Gastroesophageal sphincter (tissue), 4 donors: ENCODE measurements around the gene RNU7-1. TPM values are rescaled to one million over a fixed set of nuclear protein-coding genes. Genes with fewer than 3 reads are reported as not detected.

Source experiments
- ATAC-seq: fragments of 150-250 bp; one replicate; pipeline ENCODE4 v1.9.1; 2016; ENCODE audit warnings: mild to moderate bottlenecking, moderate library complexity
- H3K27ac ChIP-seq, 4 donors: fragments of 200-600 bp; sonication (generic) in 3 of 4; 1 replicate in 3 of 4; 2 replicates in 1 of 4; pipeline ENCODE4 v1.5.1; 2016 to 2019
- H3K27me3 ChIP-seq: fragments of 200-600 bp; sonication (generic); one replicate; pipeline ENCODE4 v1.5.1; 2019
- H3K36me3 ChIP-seq, 2 donors: fragments of 200-600 bp; sonication (generic); one replicate each; pipeline ENCODE4 v1.5.1; 2019; ENCODE audit warnings: control low read depth in 1 of 2
- H3K4me1 ChIP-seq, 3 donors: fragments of 200-600 bp; sonication (generic); 1 replicate in 2 of 3; 2 replicates in 1 of 3; pipeline ENCODE4 v1.5.1; 2016 to 2019; ENCODE audit warnings: control low read depth in 2 of 3
- H3K4me3 ChIP-seq, 2 donors: fragments of 200-600 bp; sonication (generic); one replicate each; pipeline ENCODE4 v1.5.1; 2019; ENCODE audit warnings: mild to moderate bottlenecking in 1 of 2, moderate library complexity in 1 of 2
- H3K9me3 ChIP-seq, 3 donors: fragments of 200-600 bp; sonication (generic); one replicate each; pipeline ENCODE4 v1.5.1; 2017 to 2019; ENCODE audit warnings: control low read depth in 2 of 3
- EP300 ChIP-seq: sonication (generic); formaldehyde crosslinking; IDR thresholded peaks from one replicate; pipeline ENCODE4 v1.6.1; 2017; ENCODE audit warnings: antibody characterized with exemption, mild to moderate bottlenecking
- POLR2A ChIP-seq, 2 donors: fragments of 450-650 bp; IDR thresholded peaks; one replicate each; pipeline ENCODE4 v1.6.1; 2017; ENCODE audit warnings: antibody characterized with exemption in 2 of 2, mild to moderate bottlenecking in 2 of 2, moderate library complexity in 1 of 2
- POLR2AphosphoS5 ChIP-seq: sonication (generic); formaldehyde crosslinking; IDR thresholded peaks from one replicate; pipeline ENCODE4 v1.6.1; 2017; ENCODE audit warnings: antibody characterized with exemption
- WGBS, 2 donors: methylation state at CpG; one replicate each; pipeline ENCODE4 v1.1.5; 2018; ENCODE audit warnings: low coverage in 1 of 2; 5-methylcytosine and 5-hydroxymethylcytosine counted together
- small RNA-seq, 4 donors: library from RNA; depleted of rRNA; stranded (forward); fragments of <200 nt; gene quantifications; one replicate each; pipeline ENCODE3, GENCODE V24; 2016
- total RNA-seq, 4 donors: library from RNA; depleted of rRNA; stranded (reverse); fragments of >200 nt; gene quantifications; one replicate each; pipeline ENCODE4 v1.1.0, GENCODE V29; 2016
- TF ChIP-seq, protein P1 (sequence below), 4 experiments: fragments of 200-600 bp in 2 of 4; fragments of 450-650 bp in 2 of 4; sonication (generic) in 1 of 4; IDR thresholded peaks; one replicate each; pipeline ENCODE4 v1.5.1; 2017 to 2019; ENCODE audit warnings: antibody characterized with exemption in 4 of 4, mild to moderate bottlenecking in 2 of 4, moderate library complexity in 2 of 4

RNU7-1 gene
- total RNA-seq, 4 donors from 2014 or later: not detected

DNA sequence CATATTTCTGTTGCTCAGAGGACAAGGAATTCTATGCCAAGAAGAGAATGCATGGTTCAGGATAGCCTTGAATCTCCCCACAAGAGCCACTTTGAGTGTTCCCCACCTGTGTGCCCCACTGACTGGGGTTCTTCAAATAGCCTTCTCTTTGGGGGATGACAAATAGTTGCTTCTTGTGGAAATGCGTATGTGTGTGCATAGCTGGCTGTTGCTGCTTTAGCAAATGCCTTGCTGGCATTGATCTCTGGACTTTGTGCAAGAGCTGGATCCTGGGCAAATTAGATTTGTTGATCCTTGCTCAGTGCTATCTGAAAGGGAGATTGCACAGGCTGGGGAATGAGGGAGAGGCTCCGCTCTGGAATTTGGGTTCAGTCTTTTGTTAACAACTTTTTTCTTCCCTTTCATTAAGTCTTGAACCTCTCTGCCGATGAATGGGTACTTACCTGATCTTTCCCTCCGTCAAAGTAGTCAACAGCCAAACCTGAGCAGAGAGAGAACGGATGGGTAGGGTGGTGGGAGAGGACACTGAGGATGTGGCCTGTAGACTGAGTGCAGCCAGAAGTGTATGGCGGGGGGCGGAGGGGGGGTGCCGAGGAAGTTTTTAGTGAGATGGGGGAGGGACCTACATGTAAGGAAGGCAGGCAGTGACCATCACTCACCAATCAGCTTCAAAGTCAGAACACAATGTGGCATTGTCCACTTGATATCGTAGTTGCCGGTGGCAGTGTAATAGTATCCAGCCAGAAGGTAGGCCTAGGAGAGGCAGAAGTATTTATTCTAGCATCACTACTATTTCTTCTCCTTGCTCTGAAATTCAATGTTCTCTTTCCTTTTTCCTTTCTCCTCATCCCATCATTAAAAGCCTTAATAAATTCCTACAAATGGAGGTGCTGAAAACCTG lies 37.8 kb downstream of the RNU7-1 start:
- Histone ChIP-seq H3K36me3 (peaks cover 0 to 89% of the 10 kb centered on the region in 2 donors), H3K27ac (no peak overlapping the region), H3K4me3 (no peak overlapping the region), H3K9me3 (no peaks in the 10 kb centered on the region), H3K4me1 (no peaks in the 10 kb centered on the region), H3K27me3 (no peaks in the 10 kb centered on the region)
- 74 to 90% methylated on average over 3 to 8 of the region's 10 CpGs for WGBS, 2 donors
- no peak for ATAC-seq
- TF ChIP-seq POLR2AphosphoS5 (no peak), POLR2A (IDR thresholded peaks at IDR 0.05) (no peak), EP300 (no peak)
- TF ChIP-seq, protein P1, sequence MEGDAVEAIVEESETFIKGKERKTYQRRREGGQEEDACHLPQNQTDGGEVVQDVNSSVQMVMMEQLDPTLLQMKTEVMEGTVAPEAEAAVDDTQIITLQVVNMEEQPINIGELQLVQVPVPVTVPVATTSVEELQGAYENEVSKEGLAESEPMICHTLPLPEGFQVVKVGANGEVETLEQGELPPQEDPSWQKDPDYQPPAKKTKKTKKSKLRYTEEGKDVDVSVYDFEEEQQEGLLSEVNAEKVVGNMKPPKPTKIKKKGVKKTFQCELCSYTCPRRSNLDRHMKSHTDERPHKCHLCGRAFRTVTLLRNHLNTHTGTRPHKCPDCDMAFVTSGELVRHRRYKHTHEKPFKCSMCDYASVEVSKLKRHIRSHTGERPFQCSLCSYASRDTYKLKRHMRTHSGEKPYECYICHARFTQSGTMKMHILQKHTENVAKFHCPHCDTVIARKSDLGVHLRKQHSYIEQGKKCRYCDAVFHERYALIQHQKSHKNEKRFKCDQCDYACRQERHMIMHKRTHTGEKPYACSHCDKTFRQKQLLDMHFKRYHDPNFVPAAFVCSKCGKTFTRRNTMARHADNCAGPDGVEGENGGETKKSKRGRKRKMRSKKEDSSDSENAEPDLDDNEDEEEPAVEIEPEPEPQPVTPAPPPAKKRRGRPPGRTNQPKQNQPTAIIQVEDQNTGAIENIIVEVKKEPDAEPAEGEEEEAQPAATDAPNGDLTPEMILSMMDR (IDR thresholded peaks at IDR 0.05): no peak

DNA sequence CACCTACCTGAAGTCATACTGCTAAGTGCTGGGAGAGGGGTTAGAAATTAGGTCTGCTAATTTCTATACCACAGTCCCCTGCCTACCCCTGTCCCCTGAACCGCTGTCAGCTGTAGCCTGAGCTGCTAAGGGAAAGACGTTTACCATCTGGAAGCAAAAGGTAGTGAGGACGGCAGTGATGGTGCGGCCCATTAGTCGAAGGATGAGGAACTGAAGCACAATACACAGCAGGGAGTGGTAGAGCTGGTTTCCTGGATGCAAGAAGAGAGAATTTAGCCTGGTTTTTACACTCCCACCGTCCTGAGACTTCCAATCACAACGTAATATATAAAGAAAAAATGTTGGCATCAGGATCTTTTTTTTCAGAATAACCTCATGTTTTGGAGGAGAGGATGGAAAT lies 38.9 kb downstream of the RNU7-1 start:
- H3K9me3 ChIP-seq: no peaks in the 10 kb centered on the region
- no peak overlapping the region for H3K27ac ChIP-seq
- ATAC-seq: no peak
- WGBS, 2 donors: 55 to 86% methylated on average over 3 to 5 of the region's 7 CpGs
- H3K4me3 ChIP-seq: no peak overlapping the region
- H3K4me1 ChIP-seq: peaks cover 0 to 6% (median 0%) of the 10 kb centered on the region in 3 donors
- no peaks in the 10 kb centered on the region for H3K27me3 ChIP-seq
- peaks cover 0 to 78% of the 10 kb centered on the region in 2 donors for H3K36me3 ChIP-seq
- TF ChIP-seq POLR2A (IDR thresholded peaks at IDR 0.05) (no peak), EP300 (no peak)
- TF ChIP-seq, protein P1 (IDR thresholded peaks at IDR 0.05): no peak

DNA sequence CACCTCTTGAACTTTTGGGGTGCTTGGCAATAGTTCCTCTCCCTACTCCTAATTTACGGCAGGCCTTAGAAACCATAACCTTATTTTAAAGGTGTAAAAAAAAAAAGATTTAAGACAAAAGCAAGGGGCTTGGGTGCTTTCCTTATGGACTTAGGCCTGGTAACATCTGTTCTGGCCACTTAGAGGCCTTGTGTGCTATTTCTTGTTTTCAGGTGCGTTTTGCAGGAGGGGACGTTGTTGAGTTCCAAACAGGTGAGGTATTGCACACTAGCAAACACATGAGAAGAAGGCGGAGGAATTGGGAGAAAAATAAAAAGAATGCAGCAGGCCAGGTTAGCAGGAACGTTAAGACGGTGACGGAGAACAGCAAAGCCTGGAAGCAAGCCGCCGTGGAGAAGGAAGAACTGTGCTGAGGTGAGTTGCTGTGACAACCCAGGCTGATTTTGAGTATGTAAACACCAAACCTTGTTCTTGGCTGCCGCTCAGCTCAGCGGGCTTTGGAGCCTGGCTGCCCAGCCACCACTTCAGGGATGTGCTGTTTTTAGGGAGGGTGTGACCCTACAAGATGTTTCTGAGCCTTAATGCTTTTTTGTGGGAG lies 44.4 kb downstream of the RNU7-1 start:
- 38 to 66% methylated on average over 10 of the region's 11 CpGs for WGBS, 2 donors
- no peaks in the 10 kb centered on the region for H3K27me3 ChIP-seq
- peak; percentile 42 for TF ChIP-seq POLR2AphosphoS5
- TF ChIP-seq EP300: no peak
- TF ChIP-seq, protein P1 (IDR thresholded peaks at IDR 0.05): no peak
- no peak for TF ChIP-seq POLR2A (IDR thresholded peaks at IDR 0.05)
- H3K4me1 ChIP-seq: peaks cover 0 to 22% (median 2%) of the 10 kb centered on the region in 3 donors
- peak overlapping the region; percentile 66 to 78 (median 72) for H3K27ac ChIP-seq
- no peaks in the 10 kb centered on the region for H3K9me3 ChIP-seq
- ATAC-seq: peak; percentile 89
- peaks cover 0 to 31% of the 10 kb centered on the region in 2 donors for H3K36me3 ChIP-seq
- H3K4me3 ChIP-seq: no peak overlapping the region

Small RNAs within 50 kb of the gene (small RNA-seq; reads per million reads assigned to genes)
- gene MIR141 (0.12 to 0.55 (median 0.33) reads per million in 4 donors), gene MIR200C (0 to 1.4 (median 0) reads per million in 4 donors), gene RNU7-1 (0 reads per million in 4 donors), gene SCARNA12 (0 to 1.6 (median 0.15) reads per million in 4 donors)

Other genes with a start within 250 kb of the RNU7-1 start
- gene PIANP, start 243.0 kb upstream of the RNU7-1 start, total RNA-seq: 1 to 10 TPM in 1 of 4 donors, under 1 TPM in 3; 0.46 to 1.2 (median 0.73) TPM
- gene COPS7A, start 219.8 kb upstream of the RNU7-1 start, total RNA-seq: 10 to 100 TPM; 54.4 to 69.5 (median 55.4) TPM
- gene MLF2, start 190.7 kb upstream of the RNU7-1 start, total RNA-seq: 100 to 1,000 TPM; 140 to 290 (median 216) TPM
- 100 to 1,000 TPM; 259 to 516 (median 325) TPM for gene PTMS, start 177.5 kb upstream of the RNU7-1 start, total RNA-seq
- 1 to 10 TPM in 3 of 4 donors, under 1 TPM in 1; 0.30 to 3.0 (median 1.9) TPM for gene LAG3, start 171.3 kb upstream of the RNU7-1 start, total RNA-seq
- 10 to 100 TPM in 2 of 4 donors, 1 to 10 TPM in 2; 2.6 to 15.2 (median 9.1) TPM for gene CD4, start 154.3 kb upstream of the RNU7-1 start, total RNA-seq
- 1 to 10 TPM; 3.7 to 9.7 (median 3.9) TPM for gene GPR162, start 122.0 kb upstream of the RNU7-1 start, total RNA-seq
- gene P3H3, start 115.4 kb upstream of the RNU7-1 start, total RNA-seq: 10 to 100 TPM; 17.3 to 28.3 (median 23.0) TPM
- 1 to 10 TPM in 3 of 4 donors, under 1 TPM in 1; 0.45 to 1.8 (median 1.3) TPM for gene GNB3, start 102.9 kb upstream of the RNU7-1 start, total RNA-seq
- gene CDCA3, start 92.5 kb upstream of the RNU7-1 start, total RNA-seq: 1 to 10 TPM; 1.1 to 5.9 (median 1.4) TPM
- 10 to 100 TPM; 43.4 to 70.9 (median 65.0) TPM for gene USP5, start 91.7 kb upstream of the RNU7-1 start, total RNA-seq
- gene TPI1, start 76.3 kb upstream of the RNU7-1 start, total RNA-seq: 100 to 1,000 TPM; 324 to 473 (median 392) TPM
- 10 to 100 TPM in 1 of 4 donors, 1 to 10 TPM in 3; 7.4 to 10.7 (median 8.1) TPM for gene SPSB2, start 70.5 kb upstream of the RNU7-1 start, total RNA-seq
- gene LRRC23, start 39.0 kb upstream of the RNU7-1 start, total RNA-seq: 10 to 100 TPM in 3 of 4 donors, 1 to 10 TPM in 1; 8.8 to 16.6 (median 13.6) TPM
- 10 to 100 TPM; 31.2 to 68.2 (median 43.5) TPM for gene ENO2, start 29.2 kb upstream of the RNU7-1 start, total RNA-seq
- gene ATN1, start 15.9 kb upstream of the RNU7-1 start, total RNA-seq: 100 to 1,000 TPM in 2 of 4 donors, 10 to 100 TPM in 2; 49.0 to 136 (median 95.2) TPM
- gene C12orf57, start 206 bp downstream of the RNU7-1 start, total RNA-seq: 100 to 1,000 TPM; 172 to 521 (median 367) TPM
- 10 to 100 TPM in 1 of 4 donors, 1 to 10 TPM in 3; 2.6 to 15.9 (median 7.5) TPM for gene PTPN6, start 7.5 kb downstream of the RNU7-1 start, total RNA-seq
- 100 to 1,000 TPM; 170 to 215 (median 187) TPM for gene PHB2, start 26.8 kb downstream of the RNU7-1 start, total RNA-seq
- 10 to 100 TPM; 17.0 to 27.3 (median 20.1) TPM for gene EMG1, start 27.1 kb downstream of the RNU7-1 start, total RNA-seq
- gene LPCAT3, start 74.7 kb downstream of the RNU7-1 start, total RNA-seq: 10 to 100 TPM; 23.7 to 33.7 (median 26.6) TPM
- 100 to 1,000 TPM; 391 to 853 (median 638) TPM for gene C1S, start 116.9 kb downstream of the RNU7-1 start, total RNA-seq
- gene C1R, start 148.6 kb downstream of the RNU7-1 start, total RNA-seq: 100 to 1,000 TPM; 330 to 846 (median 620) TPM
- 100 to 1,000 TPM in 2 of 4 donors, 10 to 100 TPM in 2; 85.9 to 181 (median 103) TPM for gene C1RL, start 165.4 kb downstream of the RNU7-1 start, total RNA-seq
- 1 to 10 TPM in 1 of 4 donors, under 1 TPM in 1, not detected in 2; 0.58 to 1.1 TPM for gene RBP5, start 185.1 kb downstream of the RNU7-1 start, total RNA-seq
- gene CLSTN3, start 186.6 kb downstream of the RNU7-1 start, total RNA-seq: 10 to 100 TPM; 13.9 to 34.3 (median 17.4) TPM
- 10 to 100 TPM; 36.8 to 53.2 (median 47.4) TPM for gene PEX5, start 245.9 kb downstream of the RNU7-1 start, total RNA-seq